Measurements from ENCODE around the gene RND2.
"Not testable (repeated sequence)": the region's sequence is repeated elsewhere in the genome, so short reads cannot be mapped to it uniquely, and the experiment has no call there.

The RND2 gene

GRCh38 chr17:43027091-43028032, 2.3 kb downstream of the RND2 start:
- no peak for DNase-seq (ENCODE audit: low spot score)

GRCh38 chr17:43028221-43028861, 3.3 kb downstream of the RND2 start:
- DNase-seq (ENCODE audit: low spot score): no peak

- DNase-seq (ENCODE audit: low spot score): no peak
These were observed 5.2 kb downstream of the RND2 start for GRCh38 chr17:43030137-43030767.

GRCh38 chr17:43031666-43032065, 6.6 kb downstream of the RND2 start:
- no peak for DNase-seq (ENCODE audit: low spot score)

- DNase-seq (ENCODE audit: low spot score): no peak
These were observed 9.2 kb downstream of the RND2 start for GRCh38 chr17:43033948-43034881.

GRCh38 chr17:43034894-43035293, 9.9 kb downstream of the RND2 start:
- no peak for DNase-seq (ENCODE audit: low spot score)

GRCh38 chr17:43039646-43040045, 14.6 kb downstream of the RND2 start:
- no peak for DNase-seq (ENCODE audit: low spot score)

GRCh38 chr17:43040655-43041054, 15.6 kb downstream of the RND2 start:
- no peak for DNase-seq (ENCODE audit: low spot score)

GRCh38 chr17:43042025-43042628, 17.1 kb downstream of the RND2 start:
- no peak for DNase-seq (ENCODE audit: low spot score)

GRCh38 chr17:43043307-43043706, 18.3 kb downstream of the RND2 start:
- DNase-seq (ENCODE audit: low spot score): no peak

GRCh38 chr17:43044024-43044423, 19.0 kb downstream of the RND2 start:
- DNase-seq (ENCODE audit: low spot score): no peak

GRCh38 chr17:43051969-43052368, 26.9 kb downstream of the RND2 start:
- DNase-seq (ENCODE audit: low spot score): no peak

- not testable (repeated sequence) for DNase-seq (ENCODE audit: low spot score)
These were observed 28.0 kb downstream of the RND2 start for GRCh38 chr17:43053008-43053407.

- DNase-seq (ENCODE audit: low spot score): no peak
These were observed 31.0 kb downstream of the RND2 start for GRCh38 chr17:43056051-43056450.

- no peak for DNase-seq (ENCODE audit: low spot score)
These were observed 38.1 kb downstream of the RND2 start for GRCh38 chr17:43062984-43063638.

GRCh38 chr17:43068570-43069367, 43.7 kb downstream of the RND2 start:
- no peak for DNase-seq (ENCODE audit: low spot score)

- DNase-seq (ENCODE audit: low spot score): no peak
These were observed 44.4 kb downstream of the RND2 start for GRCh38 chr17:43069368-43069898.

- no peak for DNase-seq (ENCODE audit: low spot score)
These were observed 45.2 kb downstream of the RND2 start for GRCh38 chr17:43070257-43070656.

- DNase-seq (ENCODE audit: low spot score): no peak
These were observed 45.8 kb downstream of the RND2 start for GRCh38 chr17:43070872-43071271.

- no peak for DNase-seq (ENCODE audit: low spot score)
These were observed 49.8 kb downstream of the RND2 start for GRCh38 chr17:43074869-43075268.
